H1 (cell line): ENCODE measurements around the gene LAD1.

Experiments used
- ATF2 ChIP-seq: IDR thresholded peaks from 2 replicates; pipeline ENCODE4 v1.6.1; 2012; ENCODE audit warnings: low read length, inconsistent platforms
- BRCA1 ChIP-seq: IDR thresholded peaks from 2 replicates; pipeline ENCODE4 v1.6.1; 2012; ENCODE audit warnings: low read depth, low read length, improper control_type of control experiment
- CEBPB ChIP-seq: IDR thresholded peaks from 2 replicates; pipeline ENCODE4 v1.6.1; 2012; ENCODE audit warnings: low read depth, low read length
- CHD2 ChIP-seq: IDR thresholded peaks from 2 replicates; pipeline ENCODE4 v1.6.1; 2012; ENCODE audit warnings: low read length, improper control_type of control experiment
- EP300 ChIP-seq, 2 experiments: IDR thresholded peaks; 1 replicate in 1 of 2; 2 replicates in 1 of 2; pipeline ENCODE4 v1.6.1; 2011 to 2012; ENCODE audit warnings: low read depth in 2 of 2, low read length in 2 of 2, mild to moderate bottlenecking in 2 of 2, borderline replicate concordance in 1 of 2, inconsistent platforms in 1 of 2, moderate library complexity in 1 of 2
- EZH2 ChIP-seq: fragments of 200-600 bp; sonication (generic); IDR thresholded peaks from 2 replicates; pipeline ENCODE4 v1.7.1; 2012; ENCODE audit warnings: low read depth, mild to moderate bottlenecking, moderate library complexity, low read length, inconsistent platforms; ENCODE audit not compliant: severe bottlenecking
- JUND ChIP-seq: IDR thresholded peaks from 2 replicates; pipeline ENCODE4 v1.6.1; 2011; ENCODE audit warnings: mild to moderate bottlenecking, improper control_type of control experiment, low read length
- POLR2A ChIP-seq, 2 experiments: IDR thresholded peaks; 1 replicate in 1 of 2; 2 replicates in 1 of 2; pipeline ENCODE4 v1.6.1; 2011; ENCODE audit warnings: low read depth in 2 of 2, low read length in 2 of 2, mild to moderate bottlenecking in 2 of 2; ENCODE audit errors: control extremely low read depth in 1 of 2
- USF2 ChIP-seq: IDR thresholded peaks from 2 replicates; pipeline ENCODE4 v1.6.1; 2011; ENCODE audit warnings: low read length, improper control_type of control experiment
- ZNF274 ChIP-seq: IDR thresholded peaks from 2 replicates; pipeline ENCODE4 v1.7.0; 2012; ENCODE audit warnings: low read length, borderline replicate concordance; ENCODE audit errors: extremely low read depth
- TF ChIP-seq, protein P1 (sequence below): IDR thresholded peaks from 2 replicates; pipeline ENCODE4 v1.6.1; 2011; ENCODE audit warnings: low read depth, mild to moderate bottlenecking, low read length; ENCODE audit not compliant: insufficient read depth
- TF ChIP-seq, protein P2 (sequence below), 3 experiments: IDR thresholded peaks; 1 replicate in 2 of 3; 2 replicates in 1 of 3; pipeline versions ENCODE4 v1.5.1 to v1.6.1; 2011; ENCODE audit warnings: low read length in 3 of 3, mild to moderate bottlenecking in 3 of 3, inconsistent platforms in 2 of 3, low read depth in 1 of 3, moderate library complexity in 1 of 3; ENCODE audit not compliant: insufficient read depth in 1 of 3; ENCODE audit errors: control extremely low read depth in 1 of 3

- no peak for TF ChIP-seq ATF2
- TF ChIP-seq EP300 (IDR thresholded peaks at IDR 0.05; ENCODE audit: borderline replicate concordance in 1 of 2, low read depth in 2 of 2, low read length in 2 of 2): no peak
- TF ChIP-seq, protein P1, sequence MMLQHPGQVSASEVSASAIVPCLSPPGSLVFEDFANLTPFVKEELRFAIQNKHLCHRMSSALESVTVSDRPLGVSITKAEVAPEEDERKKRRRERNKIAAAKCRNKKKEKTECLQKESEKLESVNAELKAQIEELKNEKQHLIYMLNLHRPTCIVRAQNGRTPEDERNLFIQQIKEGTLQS: no peak
- no peak for TF ChIP-seq BRCA1
- TF ChIP-seq, protein P2, sequence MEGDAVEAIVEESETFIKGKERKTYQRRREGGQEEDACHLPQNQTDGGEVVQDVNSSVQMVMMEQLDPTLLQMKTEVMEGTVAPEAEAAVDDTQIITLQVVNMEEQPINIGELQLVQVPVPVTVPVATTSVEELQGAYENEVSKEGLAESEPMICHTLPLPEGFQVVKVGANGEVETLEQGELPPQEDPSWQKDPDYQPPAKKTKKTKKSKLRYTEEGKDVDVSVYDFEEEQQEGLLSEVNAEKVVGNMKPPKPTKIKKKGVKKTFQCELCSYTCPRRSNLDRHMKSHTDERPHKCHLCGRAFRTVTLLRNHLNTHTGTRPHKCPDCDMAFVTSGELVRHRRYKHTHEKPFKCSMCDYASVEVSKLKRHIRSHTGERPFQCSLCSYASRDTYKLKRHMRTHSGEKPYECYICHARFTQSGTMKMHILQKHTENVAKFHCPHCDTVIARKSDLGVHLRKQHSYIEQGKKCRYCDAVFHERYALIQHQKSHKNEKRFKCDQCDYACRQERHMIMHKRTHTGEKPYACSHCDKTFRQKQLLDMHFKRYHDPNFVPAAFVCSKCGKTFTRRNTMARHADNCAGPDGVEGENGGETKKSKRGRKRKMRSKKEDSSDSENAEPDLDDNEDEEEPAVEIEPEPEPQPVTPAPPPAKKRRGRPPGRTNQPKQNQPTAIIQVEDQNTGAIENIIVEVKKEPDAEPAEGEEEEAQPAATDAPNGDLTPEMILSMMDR (IDR thresholded peaks at IDR 0.05; ENCODE audit: control extremely low read depth in 1 of 3, insufficient read depth in 1 of 3, low read depth in 1 of 3, low read length in 3 of 3): no peak
- no peak for TF ChIP-seq POLR2A (IDR thresholded peaks at IDR 0.05; ENCODE audit: control extremely low read depth in 1 of 2, low read depth in 2 of 2, low read length in 2 of 2)
- TF ChIP-seq USF2: no peak
- no peak for TF ChIP-seq CEBPB
- no peak for TF ChIP-seq CHD2
- no peak for TF ChIP-seq ZNF274
- no peak for TF ChIP-seq JUND
- no peak for TF ChIP-seq EZH2
Measured at GRCh38 chr1:201386208-201386607, 12.9 kb downstream of the LAD1 start.
